ENCODE results near the gene IFFO2.
"Not testable (repeated sequence)": the region's sequence is repeated elsewhere in the genome, so short reads cannot be mapped to it uniquely, and the experiment has no call there.

IFFO2 gene

GRCh38 chr1:18898567-18898966, 57.9 kb downstream of the IFFO2 start:
- DNase-seq (ENCODE audit: low spot score), result no peak

GRCh38 chr1:18895317-18895716, 61.2 kb downstream of the IFFO2 start:
- peak; percentile 88 for DNase-seq (ENCODE audit: low spot score)

GRCh38 chr1:18893120-18893519, 63.4 kb downstream of the IFFO2 start:
- DNase-seq (ENCODE audit: low spot score), result no peak

- not testable (repeated sequence) for DNase-seq (ENCODE audit: low spot score)
Measured at GRCh38 chr1:18891858-18892257, 64.6 kb downstream of the IFFO2 start.

- DNase-seq (ENCODE audit: low spot score), result no peak
Measured at GRCh38 chr1:18891426-18891780, 65.1 kb downstream of the IFFO2 start.

- no peak for DNase-seq (ENCODE audit: low spot score)
Measured at GRCh38 chr1:18890706-18891425, 65.6 kb downstream of the IFFO2 start.

- no peak for DNase-seq (ENCODE audit: low spot score)
Measured at GRCh38 chr1:18886003-18886335, 70.5 kb downstream of the IFFO2 start.

- DNase-seq (ENCODE audit: low spot score), result no peak
Measured at GRCh38 chr1:18885311-18886002, 71.0 kb downstream of the IFFO2 start.

GRCh38 chr1:18884727-18885126, 71.7 kb downstream of the IFFO2 start:
- DNase-seq (ENCODE audit: low spot score), result no peak

- DNase-seq (ENCODE audit: low spot score), result no peak
Measured at GRCh38 chr1:18884419-18884717, 72.1 kb downstream of the IFFO2 start.

- DNase-seq (ENCODE audit: low spot score), result peak; percentile 63
Measured at GRCh38 chr1:18883636-18884418, 72.6 kb downstream of the IFFO2 start.

GRCh38 chr1:18883079-18883478, 73.4 kb downstream of the IFFO2 start:
- DNase-seq (ENCODE audit: low spot score), result no peak

GRCh38 chr1:18882486-18882885, 74.0 kb downstream of the IFFO2 start:
- no peak for DNase-seq (ENCODE audit: low spot score)

GRCh38 chr1:18881642-18882431, 74.6 kb downstream of the IFFO2 start:
- DNase-seq (ENCODE audit: low spot score), result no peak

- no peak for DNase-seq (ENCODE audit: low spot score)
Measured at GRCh38 chr1:18881164-18881563, 75.3 kb downstream of the IFFO2 start.

GRCh38 chr1:18880585-18880984, 75.9 kb downstream of the IFFO2 start:
- DNase-seq (ENCODE audit: low spot score), result no peak

- peak; percentile 57 for DNase-seq (ENCODE audit: low spot score)
Measured at GRCh38 chr1:18879791-18880309, 76.6 kb downstream of the IFFO2 start.

- DNase-seq (ENCODE audit: low spot score), result no peak
Measured at GRCh38 chr1:18879215-18879790, 77.2 kb downstream of the IFFO2 start.

GRCh38 chr1:18878538-18879214, 77.8 kb downstream of the IFFO2 start:
- DNase-seq (ENCODE audit: low spot score), result peak; percentile 80

- no peak for DNase-seq (ENCODE audit: low spot score)
Measured at GRCh38 chr1:18877282-18877681, 79.2 kb downstream of the IFFO2 start.

GRCh38 chr1:18876210-18876609, 80.3 kb downstream of the IFFO2 start:
- DNase-seq (ENCODE audit: low spot score), result no peak

Data from SK-N-DZ (cell line).